GM06990 (cell line): ENCODE measurements around the gene SCAPER.

Source experiments
- DNase-seq: peaks from one replicate; pipeline ENCODE4 v3.0.0-alpha.2; 2011; ENCODE audit not compliant: insufficient read length; ENCODE audit errors: extremely low read depth
- H3K27me3 ChIP-seq: replicated peaks from 2 replicates; pipeline ENCODE4 v1.6.0; 2011; ENCODE audit warnings: low read length; ENCODE audit not compliant: control insufficient read depth, insufficient read depth
- H3K36me3 ChIP-seq: 2 replicates; pipeline ENCODE4 v1.5.1; 2011; ENCODE audit warnings: low read length; ENCODE audit not compliant: control insufficient read depth, insufficient read depth
- H3K4me3 ChIP-seq: replicated peaks from 2 replicates; pipeline ENCODE4 v1.5.1; 2011; ENCODE audit warnings: low read depth, mild to moderate bottlenecking, control low read depth, low read length
- CTCF ChIP-seq: IDR thresholded peaks from 2 replicates; pipeline ENCODE4 v1.5.1; 2011; ENCODE audit warnings: low read length, control low read depth, mild to moderate bottlenecking, inconsistent platforms; ENCODE audit not compliant: insufficient read depth, poor library complexity, severe bottlenecking

The SCAPER gene

GRCh38 chr15:76376816-76377215, 528.3 kb downstream of the SCAPER start:
- no peaks in the 10 kb centered on the region for H3K27me3 ChIP-seq
- H3K4me3 ChIP-seq: no peak overlapping the region
- TF ChIP-seq CTCF: no peak
- H3K36me3 ChIP-seq: no peaks in the 10 kb centered on the region; the same call in 1 of the 2 replicates
- DNase-seq: no peak

GRCh38 chr15:76376029-76376428, 529.1 kb downstream of the SCAPER start:
- Histone ChIP-seq H3K36me3 (no peaks in the 10 kb centered on the region; the same call in 1 of the 2 replicates), H3K27me3 (no peaks in the 10 kb centered on the region), H3K4me3 (no peak overlapping the region)
- TF ChIP-seq CTCF: no peak
- DNase-seq: no peak

GRCh38 chr15:76368122-76368621, 537.0 kb downstream of the SCAPER start:
- no peaks in the 10 kb centered on the region for H3K27me3 ChIP-seq
- no peak overlapping the region for H3K4me3 ChIP-seq
- no peak for TF ChIP-seq CTCF
- H3K36me3 ChIP-seq: no peaks in the 10 kb centered on the region; the same call in 1 of the 2 replicates
- no peak for DNase-seq

- no peak overlapping the region for H3K4me3 ChIP-seq
- no peak for DNase-seq
- TF ChIP-seq CTCF: no peak
Observed at GRCh38 chr15:76366714-76367113, 538.4 kb downstream of the SCAPER start.

GRCh38 chr15:76363251-76363650, 541.9 kb downstream of the SCAPER start:
- H3K4me3 ChIP-seq: no peak overlapping the region
- no peaks in the 10 kb centered on the region for H3K36me3 ChIP-seq
- no peaks in the 10 kb centered on the region for H3K27me3 ChIP-seq
- TF ChIP-seq CTCF: no peak
- no peak for DNase-seq

More at GRCh38 chr15:76366714-76367113, 538.4 kb downstream of the SCAPER start:
- H3K27me3 ChIP-seq: no peaks in the 10 kb centered on the region
- H3K36me3 ChIP-seq: no peaks in the 10 kb centered on the region

GRCh38 chr15:76360416-76360815, 544.7 kb downstream of the SCAPER start:
- TF ChIP-seq CTCF: no peak

More at GRCh38 chr15:76360416-76360815, 544.7 kb downstream of the SCAPER start:
- Histone ChIP-seq H3K4me3 (no peak overlapping the region), H3K36me3 (no peaks in the 10 kb centered on the region), H3K27me3 (no peaks in the 10 kb centered on the region)
- no peak for DNase-seq
